Ascending aorta (tissue), 2 donors: ENCODE results near the gene RAB8B. TPM values are rescaled to one million over a fixed set of nuclear protein-coding genes. Genes with fewer than 3 reads are reported as not detected.

ENCODE experiments used
- DNase-seq, 2 donors: peaks; one replicate each; pipeline ENCODE4 v3.0.0-alpha.2; 2019; ENCODE audit warnings: low spot score in 2 of 2
- H3K27ac ChIP-seq, 2 donors: fragments of 200-600 bp; sonication (generic); one replicate each; pipeline ENCODE4 v1.5.1; 2016 to 2017; ENCODE audit warnings: mild to moderate bottlenecking in 1 of 2
- H3K27me3 ChIP-seq: fragments of 200-600 bp; sonication (generic); one replicate; pipeline ENCODE4 v1.5.1; 2017
- H3K36me3 ChIP-seq, 2 donors: fragments of 200-600 bp; sonication (generic); one replicate each; pipeline ENCODE4 v1.5.1; 2016
- H3K4me1 ChIP-seq, 2 donors: fragments of 200-600 bp; sonication (generic); one replicate each; pipeline ENCODE4 v1.5.1; 2016 to 2017; ENCODE audit warnings: mild to moderate bottlenecking in 1 of 2
- H3K4me3 ChIP-seq, 2 donors: fragments of 200-600 bp; sonication (generic); one replicate each; pipeline ENCODE4 v1.5.1; 2016 to 2017; ENCODE audit warnings: mild to moderate bottlenecking in 1 of 2
- H3K9me3 ChIP-seq, 2 donors: fragments of 200-600 bp; sonication (generic); one replicate each; pipeline ENCODE4 v1.5.1; 2016
- CTCF ChIP-seq, 3 experiments: fragments of 200-600 bp in 2 of 3; fragments of 450-650 bp in 1 of 3; sonication (generic) in 2 of 3; IDR thresholded peaks; one replicate each; pipeline ENCODE4 v1.5.1; 2016 to 2019; ENCODE audit warnings: antibody characterized with exemption in 3 of 3, mild to moderate bottlenecking in 1 of 3, moderate library complexity in 1 of 3
- intact Hi-C: fragments of 100-400 bp; cut with DNase I; formaldehyde crosslinking; loops from one replicate; pipeline ENCODE4 v1.15.1; 2023
- total RNA-seq: library from RNA; depleted of rRNA; stranded (reverse); fragments of >200 nt; gene quantifications from one replicate; pipeline ENCODE4 v1.1.0, GENCODE V29; 2016

RAB8B gene
- total RNA-seq, 1 donor from 2014 or later = 25.1 TPM

DNA sequence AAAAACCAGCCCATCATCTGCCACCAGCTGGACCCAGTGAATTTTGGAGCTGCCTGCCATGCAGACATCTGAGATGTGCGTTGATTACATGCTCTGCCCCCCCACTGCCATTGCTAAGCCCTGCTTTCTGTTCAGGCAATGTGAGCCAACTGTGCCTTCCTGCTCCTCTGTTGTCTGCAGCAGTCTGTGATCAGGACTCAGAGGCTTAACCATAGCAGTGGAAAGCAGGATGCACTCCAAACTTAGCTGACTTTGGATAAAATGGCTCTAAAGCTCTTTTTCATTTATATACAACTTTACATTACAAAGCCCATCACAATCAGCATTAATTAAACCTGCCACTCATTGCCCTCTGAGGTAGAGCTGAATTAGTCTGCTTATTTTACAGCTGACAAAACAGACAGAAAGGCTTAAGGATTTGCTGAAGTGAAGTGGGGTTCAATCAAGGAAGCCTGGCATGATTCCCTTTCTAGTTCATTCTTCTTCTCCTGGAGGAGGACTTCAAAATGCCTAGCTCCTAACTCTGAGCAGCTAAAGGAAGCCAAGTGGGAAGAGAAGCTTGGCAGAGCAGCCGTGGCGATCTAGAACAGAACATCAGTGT is 16.5 kb upstream of the RAB8B start:
- Histone ChIP-seq H3K36me3 (no peaks in the 10 kb centered on the region), H3K9me3 (no peaks in the 10 kb centered on the region), H3K27me3 (no peaks in the 10 kb centered on the region), H3K4me1 (no peaks in the 10 kb centered on the region), H3K4me3 (no peak overlapping the region), H3K27ac (no peak overlapping the region)
- intact Hi-C loops = no loop called here
- DNase-seq = no peak
- TF ChIP-seq CTCF (IDR thresholded peaks at IDR 0.05) = no peak

GRCh38 chr15:63176302-63176701 is 13.1 kb upstream of the RAB8B start:
- no peak overlapping the region for H3K27ac ChIP-seq
- intact Hi-C loops = no loop called here
- H3K27me3 ChIP-seq = no peaks in the 10 kb centered on the region
- H3K4me3 ChIP-seq = no peak overlapping the region
- no peaks in the 10 kb centered on the region for H3K4me1 ChIP-seq
- no peaks in the 10 kb centered on the region for H3K9me3 ChIP-seq
- H3K36me3 ChIP-seq = no peaks in the 10 kb centered on the region
- no peak for DNase-seq
- no peak for TF ChIP-seq CTCF (IDR thresholded peaks at IDR 0.05)

DNA sequence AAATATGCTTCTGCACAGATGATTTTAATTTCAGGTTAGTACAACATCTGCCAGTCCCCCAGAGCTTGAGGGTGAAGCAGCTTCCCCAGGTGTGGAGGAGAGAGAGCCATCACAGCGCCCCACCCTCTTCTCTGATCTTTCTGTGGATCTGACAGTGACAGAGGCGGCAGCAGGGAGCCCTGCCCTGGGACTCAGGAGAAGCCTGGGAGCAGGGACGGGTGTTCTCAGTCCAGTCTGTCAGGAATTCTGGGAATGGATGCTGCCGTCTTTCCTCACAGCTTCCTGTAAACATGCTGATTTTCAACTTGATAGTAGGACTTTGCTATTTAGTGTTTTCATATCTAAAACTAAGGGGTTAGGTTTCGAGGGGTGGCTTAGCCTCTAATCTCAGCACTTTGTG is 11.4 kb upstream of the RAB8B start:
- no peak for TF ChIP-seq CTCF (IDR thresholded peaks at IDR 0.05)

DNA sequence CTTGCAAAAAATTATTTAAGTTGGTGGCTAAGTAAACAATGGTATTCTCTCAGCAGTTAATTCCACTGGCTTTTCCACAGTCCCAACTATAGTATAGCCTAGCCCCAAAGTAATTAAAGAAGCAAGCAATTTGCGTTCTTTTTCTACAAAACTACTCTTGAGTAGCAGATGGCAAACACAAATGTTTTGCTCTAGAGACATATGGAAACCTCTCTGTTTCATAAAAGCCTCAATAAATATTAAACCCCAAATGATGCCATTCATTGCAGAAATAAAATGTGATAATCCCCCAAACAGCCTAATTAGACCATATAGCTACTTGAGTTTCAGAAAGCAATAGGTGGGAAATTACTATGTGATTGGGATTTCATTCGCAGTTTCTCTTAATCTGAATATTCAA is 8.7 kb upstream of the RAB8B start:
- TF ChIP-seq CTCF (IDR thresholded peaks at IDR 0.05) = no peak
- Histone ChIP-seq H3K27ac (no peak overlapping the region), H3K36me3 (no peaks in the 10 kb centered on the region), H3K9me3 (no peaks in the 10 kb centered on the region), H3K4me1 (no peaks in the 10 kb centered on the region), H3K4me3 (no peak overlapping the region), H3K27me3 (no peaks in the 10 kb centered on the region)
- intact Hi-C loops = no loop called here
- no peak for DNase-seq

More for the DNA sequence above, 11.4 kb upstream of the RAB8B start:
- H3K4me1 ChIP-seq = no peaks in the 10 kb centered on the region
- H3K9me3 ChIP-seq = no peaks in the 10 kb centered on the region
- no peak for DNase-seq
- H3K27ac ChIP-seq = no peak overlapping the region
- H3K36me3 ChIP-seq = no peaks in the 10 kb centered on the region
- intact Hi-C loops = no loop called here
- H3K4me3 ChIP-seq = no peak overlapping the region
- no peaks in the 10 kb centered on the region for H3K27me3 ChIP-seq

- H3K4me1 ChIP-seq = no peaks in the 10 kb centered on the region
- TF ChIP-seq CTCF (IDR thresholded peaks at IDR 0.05) = no peak
- H3K27ac ChIP-seq = no peak overlapping the region
- H3K36me3 ChIP-seq = no peaks in the 10 kb centered on the region
- no peak overlapping the region for H3K4me3 ChIP-seq
- no peaks in the 10 kb centered on the region for H3K27me3 ChIP-seq
- intact Hi-C loops = no loop called here
- DNase-seq = no peak
- H3K9me3 ChIP-seq = no peaks in the 10 kb centered on the region
These were observed 7.8 kb upstream of the RAB8B start for GRCh38 chr15:63181648-63182047.

- no peak for TF ChIP-seq CTCF (IDR thresholded peaks at IDR 0.05)
- intact Hi-C loops = no loop called here
- Histone ChIP-seq H3K9me3 (no peaks in the 10 kb centered on the region), H3K27me3 (no peaks in the 10 kb centered on the region), H3K4me1 (no peaks in the 10 kb centered on the region), H3K4me3 (no peak overlapping the region), H3K36me3 (no peaks in the 10 kb centered on the region), H3K27ac (no peak overlapping the region)
- no peak for DNase-seq
These were observed 4.2 kb upstream of the RAB8B start for GRCh38 chr15:63185206-63185605.
